GM21737 (cell line): ENCODE data around the gene GPR42.
A peak's percentile ranks its signal among the peaks of the same experiment; 100 is the strongest.
"Not testable (repeated sequence)": the region's sequence is repeated elsewhere in the genome, so short reads cannot be mapped to it uniquely, and the experiment has no call there.

ENCODE experiments used
- ATAC-seq: cut with Tn5 transposase; IDR thresholded peaks from one replicate; pipeline ENCODE4 v1.9.1; 2021; ENCODE audit warnings: mild to moderate bottlenecking, moderate library complexity; ENCODE audit not compliant: unreplicated experiment

GPR42 gene

DNA sequence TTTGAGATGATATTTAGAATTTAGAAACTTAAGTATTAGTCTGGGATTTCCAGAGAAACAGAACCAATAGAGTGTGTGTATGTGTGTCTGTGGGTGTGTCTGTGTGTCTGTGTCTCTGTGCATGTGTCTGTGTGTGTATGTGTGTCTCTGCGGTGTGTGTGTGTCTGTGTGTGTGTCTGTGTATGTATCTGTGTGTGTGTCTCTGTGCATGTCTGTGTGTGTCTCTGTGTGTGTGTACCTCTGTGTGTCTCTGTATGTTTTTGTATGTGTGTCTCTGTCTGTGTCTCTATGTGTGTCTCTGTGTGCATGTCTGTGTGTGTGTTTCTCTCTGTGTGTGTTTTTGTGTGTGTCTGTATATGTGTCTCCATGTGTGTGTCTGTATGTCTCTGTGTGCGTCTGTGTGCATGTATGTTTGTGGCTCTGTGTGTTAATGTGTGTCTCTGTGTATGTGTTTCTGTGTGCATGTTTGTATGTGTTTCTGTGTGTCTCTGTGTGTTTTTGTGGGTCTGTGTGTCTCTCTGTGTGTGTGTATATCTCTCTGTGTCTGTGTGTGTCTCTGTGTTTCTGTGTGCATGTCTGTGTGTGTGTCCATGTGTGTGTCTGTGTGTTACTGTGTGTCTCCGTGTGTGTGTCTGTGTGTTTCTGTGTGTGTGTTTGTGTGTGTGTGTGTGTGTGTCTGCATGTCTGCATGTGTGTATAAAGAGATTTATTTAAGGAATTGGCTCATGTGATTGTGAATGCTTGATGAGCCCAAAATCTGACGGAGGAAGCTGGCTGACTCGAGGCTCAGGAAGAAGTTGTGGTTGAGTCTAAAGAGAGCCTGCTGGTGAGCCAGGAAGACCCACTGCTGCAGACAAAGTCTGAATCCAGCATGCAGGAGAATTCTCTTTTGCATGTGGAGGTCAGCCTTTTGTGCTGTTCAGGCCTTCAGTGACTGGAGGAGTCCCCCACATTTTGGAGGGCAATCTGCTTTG, 22.2 kb downstream of the GPR42 start:
- ATAC-seq = no peak

GRCh38 chr19:35395382-35396199, 24.7 kb downstream of the GPR42 start:
- no peak for ATAC-seq

DNA sequence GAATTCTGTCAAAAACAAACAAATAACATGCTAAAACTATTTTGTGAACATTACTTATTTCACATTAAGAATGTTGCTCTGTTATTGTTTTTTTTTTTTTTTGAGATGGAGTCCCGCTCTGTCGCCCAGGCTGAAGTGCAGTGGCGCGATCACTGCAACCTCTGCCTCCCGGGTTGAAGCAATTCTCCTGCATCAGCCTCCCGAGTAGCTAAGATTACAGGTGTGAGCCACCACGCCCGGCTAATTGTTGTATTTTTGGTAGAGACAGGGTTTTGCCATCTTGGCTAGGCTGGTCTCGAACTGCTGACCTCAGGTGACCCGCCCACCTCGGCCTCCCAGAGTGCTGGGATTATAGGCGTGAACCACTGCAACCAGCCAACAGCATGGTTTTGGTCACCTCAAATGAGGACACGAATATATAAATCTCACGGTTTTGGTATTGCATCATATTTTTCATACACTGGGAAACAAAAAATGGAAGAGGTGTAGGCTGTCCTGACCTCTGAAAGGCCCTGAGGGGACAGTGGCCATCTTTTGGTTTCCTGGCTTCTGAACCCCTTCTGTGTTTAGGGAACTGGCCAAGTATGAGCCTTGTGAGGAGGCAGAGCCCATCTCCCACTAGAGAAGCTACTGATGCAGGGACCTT, 25.5 kb downstream of the GPR42 start:
- ATAC-seq = no peak

DNA sequence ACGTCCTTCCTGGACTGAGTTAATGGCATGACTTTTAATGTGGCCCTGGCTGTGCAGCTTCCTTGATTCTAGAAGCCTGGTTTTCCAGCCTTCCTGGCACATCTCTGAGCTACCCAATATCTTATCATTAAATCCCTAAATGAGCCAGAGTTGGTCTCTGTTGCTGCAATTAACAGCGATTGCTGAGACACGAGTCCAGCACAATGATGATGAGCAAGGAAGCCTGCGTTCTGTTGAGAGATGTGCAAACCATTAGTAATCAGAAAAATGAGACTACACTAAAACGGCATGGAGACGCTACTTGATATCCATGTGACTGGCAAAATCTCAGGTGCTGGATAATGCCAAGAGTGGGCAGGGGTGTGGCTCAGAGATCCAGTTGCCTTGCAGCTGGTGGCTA, 26.2 kb downstream of the GPR42 start:
- no peak for ATAC-seq

- ATAC-seq = no peak
Observed at GRCh38 chr19:35398570-35398969, 27.7 kb downstream of the GPR42 start.

DNA sequence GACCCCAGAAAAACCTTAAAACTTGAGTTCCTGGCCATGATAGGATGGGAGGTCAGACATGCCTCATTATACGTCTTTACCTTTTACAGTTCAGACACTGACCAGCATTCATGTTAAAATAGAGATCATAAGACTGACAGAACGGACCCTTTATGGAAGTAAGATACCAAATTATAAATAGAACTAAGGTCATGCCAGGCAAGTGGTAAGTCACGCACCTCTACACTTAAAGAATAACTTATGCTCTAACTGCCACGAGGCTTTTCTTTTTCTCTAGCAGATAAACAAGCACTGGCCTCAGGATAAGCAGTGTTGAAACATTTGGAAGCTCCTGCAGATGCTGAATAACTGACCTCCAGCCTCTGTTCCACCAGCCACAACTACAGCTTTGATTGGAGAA, 28.4 kb downstream of the GPR42 start:
- no peak for ATAC-seq

GRCh38 chr19:35399948-35400772, 29.3 kb downstream of the GPR42 start:
- ATAC-seq = no peak

- no peak for ATAC-seq
Observed at GRCh38 chr19:35400773-35401100, 29.9 kb downstream of the GPR42 start.

DNA sequence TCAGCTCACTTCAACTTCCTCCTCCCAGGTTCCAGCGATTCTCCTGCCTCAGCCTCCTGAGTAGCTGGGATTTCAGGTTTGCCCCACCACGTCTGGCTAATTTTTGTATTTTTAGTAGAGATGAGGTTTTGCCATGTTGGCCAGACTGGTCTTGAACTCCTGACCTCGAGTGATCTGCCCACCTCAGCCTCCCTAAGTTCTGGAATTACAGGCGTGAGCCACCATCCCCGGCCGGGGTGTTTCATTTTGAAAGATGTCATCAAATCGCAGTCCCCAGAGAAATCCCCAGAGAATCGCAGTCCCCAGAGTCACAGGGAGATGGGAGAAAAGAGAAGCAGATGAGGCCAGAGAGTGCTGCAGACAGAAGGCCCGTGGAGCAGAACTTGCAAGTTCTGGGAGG, 30.5 kb downstream of the GPR42 start:
- ATAC-seq = not testable (repeated sequence)

GRCh38 chr19:35403116-35403760, 32.4 kb downstream of the GPR42 start:
- ATAC-seq = no peak

DNA sequence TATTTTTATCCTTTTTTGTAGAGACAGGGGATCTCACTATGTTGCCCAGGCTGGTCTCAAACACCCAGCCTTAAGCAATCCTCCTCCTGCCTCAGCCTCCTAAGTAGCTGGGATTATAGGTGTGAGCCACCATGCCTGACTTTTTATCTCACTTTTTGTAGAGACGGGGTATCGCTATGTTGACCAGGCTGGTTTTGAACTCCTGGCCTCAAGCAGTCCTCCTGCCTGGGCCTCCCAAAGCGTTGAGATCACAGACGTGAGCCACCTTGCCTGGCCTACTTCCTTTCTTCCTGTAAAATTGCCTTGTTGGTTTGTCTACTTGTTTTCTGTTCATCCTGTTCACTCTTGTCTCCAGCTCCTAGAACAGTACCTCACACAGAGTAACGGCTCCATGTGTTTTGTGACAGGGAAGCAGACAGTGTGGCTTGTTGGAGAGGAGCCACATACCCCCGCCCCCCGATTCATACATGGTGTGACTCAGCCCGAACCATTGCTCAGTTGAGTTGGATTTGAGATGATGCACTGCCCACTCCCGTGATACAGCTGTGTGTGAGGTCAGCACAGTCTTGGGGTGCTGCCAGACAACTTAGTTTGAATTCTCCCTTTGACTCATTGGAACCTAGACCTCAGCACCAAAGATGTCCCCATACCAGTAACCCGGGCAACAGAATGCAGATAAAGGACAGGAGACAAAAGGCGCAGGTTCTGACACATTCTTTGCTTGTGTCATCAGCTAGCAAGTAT, 34.2 kb downstream of the GPR42 start:
- ATAC-seq = no peak

DNA sequence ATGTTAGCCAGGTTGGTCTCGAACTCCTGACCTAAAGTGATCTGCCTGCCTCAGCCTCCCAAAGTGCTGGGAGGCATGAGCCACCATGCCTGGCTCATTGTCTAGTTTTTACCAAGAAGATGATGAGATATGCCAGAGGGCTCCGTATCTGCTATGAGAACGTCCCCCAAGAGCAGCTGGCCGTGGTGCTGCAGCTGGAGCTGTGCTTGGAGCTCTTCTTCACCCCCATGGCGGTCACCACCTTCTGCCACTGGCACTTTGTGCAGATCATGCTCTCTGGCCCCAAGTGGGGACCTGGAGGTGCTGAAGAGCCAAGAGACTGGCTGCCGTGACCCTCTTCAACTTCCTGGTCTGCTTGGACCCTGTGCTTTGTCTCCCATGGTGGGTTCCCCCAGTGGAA, 36.8 kb downstream of the GPR42 start:
- ATAC-seq = no peak

GRCh38 chr19:35408284-35409171, 37.7 kb downstream of the GPR42 start:
- peak; percentile 66 for ATAC-seq

GRCh38 chr19:35409191-35409590, 38.3 kb downstream of the GPR42 start:
- no peak for ATAC-seq

DNA sequence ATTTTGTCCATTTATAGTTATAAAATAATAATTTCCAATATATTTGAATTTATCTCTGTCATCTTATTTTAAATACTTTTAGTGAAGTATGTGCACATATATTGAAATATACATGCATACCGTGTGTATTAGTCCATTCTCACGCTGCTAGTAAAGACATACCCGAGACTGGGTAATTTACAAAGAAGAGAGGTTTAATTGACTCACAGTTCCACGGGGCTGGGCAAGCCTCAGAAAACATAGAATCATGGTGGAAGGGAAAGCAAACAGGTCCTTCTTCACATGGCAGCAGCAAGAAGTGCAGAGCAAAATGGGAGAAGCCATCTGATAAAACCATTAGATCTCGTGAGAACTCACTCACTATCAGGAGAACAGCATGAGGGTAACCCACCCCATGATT, 39.6 kb downstream of the GPR42 start:
- ATAC-seq = no peak

DNA sequence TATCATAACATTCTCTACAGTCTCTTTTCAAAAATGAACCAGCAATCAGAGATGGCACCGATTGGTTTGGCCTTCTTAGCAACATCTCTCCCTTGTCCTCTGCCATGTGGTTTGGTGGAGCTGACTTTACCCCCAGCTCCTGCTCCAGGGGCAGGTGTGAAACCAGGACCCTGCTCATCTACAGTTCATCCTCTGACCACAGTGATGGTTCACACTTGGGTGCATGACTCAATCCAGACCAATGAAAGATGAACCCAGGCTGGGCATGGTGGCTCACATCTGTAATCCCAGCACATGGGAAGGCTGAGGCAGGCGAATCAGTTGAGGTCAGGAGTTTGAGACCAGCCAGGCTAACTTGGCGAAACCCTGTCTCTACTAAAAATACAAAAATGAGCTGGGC, 43.6 kb downstream of the GPR42 start:
- no peak for ATAC-seq

- no peak for ATAC-seq
Observed at GRCh38 chr19:35416331-35416730, 45.5 kb downstream of the GPR42 start.

DNA sequence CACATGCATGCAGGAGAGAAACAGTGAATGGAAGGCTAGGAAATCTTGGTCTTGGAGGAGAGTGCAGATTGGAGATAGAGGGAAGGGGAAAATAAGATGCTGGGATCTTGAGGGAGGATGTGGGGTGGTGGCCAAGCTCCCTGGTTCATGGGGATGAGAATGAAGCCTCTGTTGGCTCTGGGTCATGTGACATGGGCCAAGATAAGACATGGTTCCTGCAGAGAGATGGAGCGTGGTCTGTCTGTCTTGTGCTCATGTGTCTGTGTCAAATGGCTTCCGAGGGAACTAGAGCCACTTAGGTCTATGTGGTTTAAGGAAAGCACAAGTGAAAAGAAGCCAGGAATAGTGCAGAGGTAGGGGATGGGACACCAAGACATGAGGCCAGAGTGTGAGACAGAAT, 46.4 kb downstream of the GPR42 start:
- ATAC-seq = no peak
